GM10266 (cell line): Measurements from ENCODE around the gene RPGRIP1.
"Not testable (repeated sequence)": the region's sequence is repeated elsewhere in the genome, so short reads cannot be mapped to it uniquely, and the experiment has no call there.

Experiments used
- DNase-seq: peaks from one replicate; pipeline ENCODE4 v3.0.0; 2012; ENCODE audit errors: extremely low spot score
- TF ChIP-seq, protein P1 (sequence below): IDR thresholded peaks from 2 replicates; pipeline ENCODE4 v1.5.1; 2012; ENCODE audit warnings: mild to moderate bottlenecking, low read depth; ENCODE audit not compliant: control insufficient read depth, insufficient read depth; ENCODE audit errors: missing control alignments

Gene RPGRIP1

DNA sequence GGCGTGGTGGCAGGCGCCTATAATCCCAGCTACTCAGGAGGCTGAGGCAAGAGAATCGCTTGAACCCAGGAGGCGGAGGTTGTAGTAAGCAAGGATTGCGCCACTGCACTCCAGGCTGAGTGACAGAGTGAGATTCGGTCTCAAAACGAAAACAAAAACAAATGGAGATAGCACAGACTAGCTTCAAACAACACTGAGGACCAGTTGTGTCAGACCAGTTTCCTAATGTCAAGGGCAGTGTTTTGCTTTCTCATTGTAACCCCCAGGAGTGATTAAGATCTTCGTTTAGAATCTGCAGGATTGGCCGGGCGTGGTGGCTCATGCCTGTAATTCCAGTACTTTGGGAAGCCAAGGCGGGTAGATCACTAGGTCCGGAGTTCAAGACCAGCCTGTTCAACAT is 18.5 kb downstream of the RPGRIP1 start:
- TF ChIP-seq, protein P1, sequence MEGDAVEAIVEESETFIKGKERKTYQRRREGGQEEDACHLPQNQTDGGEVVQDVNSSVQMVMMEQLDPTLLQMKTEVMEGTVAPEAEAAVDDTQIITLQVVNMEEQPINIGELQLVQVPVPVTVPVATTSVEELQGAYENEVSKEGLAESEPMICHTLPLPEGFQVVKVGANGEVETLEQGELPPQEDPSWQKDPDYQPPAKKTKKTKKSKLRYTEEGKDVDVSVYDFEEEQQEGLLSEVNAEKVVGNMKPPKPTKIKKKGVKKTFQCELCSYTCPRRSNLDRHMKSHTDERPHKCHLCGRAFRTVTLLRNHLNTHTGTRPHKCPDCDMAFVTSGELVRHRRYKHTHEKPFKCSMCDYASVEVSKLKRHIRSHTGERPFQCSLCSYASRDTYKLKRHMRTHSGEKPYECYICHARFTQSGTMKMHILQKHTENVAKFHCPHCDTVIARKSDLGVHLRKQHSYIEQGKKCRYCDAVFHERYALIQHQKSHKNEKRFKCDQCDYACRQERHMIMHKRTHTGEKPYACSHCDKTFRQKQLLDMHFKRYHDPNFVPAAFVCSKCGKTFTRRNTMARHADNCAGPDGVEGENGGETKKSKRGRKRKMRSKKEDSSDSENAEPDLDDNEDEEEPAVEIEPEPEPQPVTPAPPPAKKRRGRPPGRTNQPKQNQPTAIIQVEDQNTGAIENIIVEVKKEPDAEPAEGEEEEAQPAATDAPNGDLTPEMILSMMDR = no peak
- DNase-seq = no peak

DNA sequence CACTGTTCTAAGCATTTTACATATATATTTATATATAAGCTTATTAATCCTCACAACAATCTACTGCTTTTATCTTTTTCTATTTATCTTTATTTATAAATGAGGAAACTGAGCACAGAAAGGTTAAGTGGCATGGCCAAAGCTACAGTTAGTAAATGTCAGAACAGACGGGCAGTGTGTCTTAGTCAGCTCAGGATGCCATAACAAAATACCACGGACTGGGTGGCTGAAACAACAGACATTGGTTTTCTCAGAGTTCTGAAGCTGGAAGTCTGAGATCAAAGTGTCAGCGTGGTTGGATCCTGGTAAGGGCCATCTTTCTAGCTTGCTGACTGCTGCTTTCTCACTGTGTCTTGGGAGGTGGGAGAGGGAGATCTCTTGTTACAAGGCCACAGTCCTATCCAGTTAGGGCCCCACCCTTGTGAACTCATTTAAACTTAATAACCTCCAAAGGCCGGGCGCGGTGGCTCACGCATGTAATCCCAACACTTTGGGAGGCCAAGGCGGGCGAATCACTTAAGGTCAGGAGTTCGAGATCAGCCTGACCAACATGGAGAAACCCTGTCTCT is 19.8 kb downstream of the RPGRIP1 start:
- TF ChIP-seq, protein P1 = no peak
- no peak for DNase-seq

DNA sequence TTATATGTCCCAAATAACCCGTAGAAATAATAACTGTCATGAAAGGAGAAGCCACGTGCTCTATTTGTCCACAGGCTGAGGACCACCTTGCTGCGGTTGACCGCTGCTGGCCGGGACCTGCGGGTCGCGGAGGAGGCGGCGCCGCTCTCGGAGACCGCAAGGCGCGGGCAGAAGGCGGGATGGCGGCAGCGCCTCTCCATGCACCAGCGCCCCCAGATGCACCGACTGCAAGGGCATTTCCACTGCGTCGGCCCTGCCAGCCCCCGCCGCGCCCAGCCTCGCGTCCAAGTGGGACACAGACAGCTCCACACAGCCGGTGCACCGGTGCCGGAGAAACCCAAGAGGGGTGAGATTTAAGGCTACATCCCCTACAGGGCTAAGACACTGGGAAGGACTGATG is 21.0 kb downstream of the RPGRIP1 start:
- DNase-seq = no peak

DNA sequence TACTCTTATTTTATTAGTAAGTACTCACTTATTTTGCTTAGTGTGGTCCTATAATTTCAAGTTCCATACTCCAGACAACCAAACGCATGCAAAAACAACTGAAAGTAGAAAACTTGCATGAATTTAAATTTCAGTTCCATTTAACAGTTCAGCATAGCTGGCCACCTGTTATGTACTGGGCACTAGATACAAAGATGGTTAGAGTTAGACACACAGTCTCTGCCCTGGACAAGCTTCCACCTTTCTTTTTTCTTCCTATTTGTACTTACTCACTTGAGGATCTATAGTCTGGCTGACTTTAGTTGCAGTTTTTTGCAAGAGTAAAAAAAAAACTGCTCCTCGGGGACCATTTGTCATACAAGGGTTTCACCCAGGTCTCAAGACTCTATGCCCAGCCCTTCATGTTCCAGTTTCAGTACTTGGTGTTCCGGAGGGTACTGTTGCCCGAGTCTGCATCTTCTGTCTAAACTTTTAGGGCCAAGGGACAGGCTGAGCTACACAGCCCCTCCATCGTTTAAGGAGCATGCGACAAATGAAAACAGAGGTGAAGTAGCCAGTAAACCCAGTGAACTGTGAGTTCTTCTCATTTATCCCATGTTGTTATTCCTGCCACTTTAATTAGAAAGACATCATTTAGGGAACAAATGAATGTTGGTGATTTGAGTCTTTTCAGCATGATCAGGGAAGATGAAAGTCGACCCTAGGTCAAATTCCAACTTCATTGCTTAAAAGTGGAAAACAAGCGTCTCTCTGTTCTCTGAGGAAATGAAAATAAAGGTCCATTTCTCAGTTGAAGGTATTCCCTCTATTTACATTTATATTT is 22.3 kb downstream of the RPGRIP1 start:
- DNase-seq = no peak
- TF ChIP-seq, protein P1 = no peak

More for the DNA sequence above, 21.0 kb downstream of the RPGRIP1 start:
- TF ChIP-seq, protein P1 = no peak

DNA sequence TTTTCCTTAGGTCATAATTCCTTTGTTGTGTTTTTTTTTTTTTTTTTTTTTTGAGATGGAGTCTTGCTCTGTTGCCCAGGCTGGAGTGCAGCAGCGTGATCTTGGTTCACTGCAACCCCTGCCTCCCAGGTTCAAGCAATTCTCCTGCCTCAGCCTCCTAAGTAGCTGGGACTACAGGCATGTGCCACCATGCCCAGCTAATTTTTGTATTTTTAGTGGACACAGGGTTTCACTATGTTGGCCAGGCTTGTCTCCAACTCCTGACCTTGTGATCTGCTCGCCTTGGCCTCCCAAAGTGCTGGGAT is 22.9 kb downstream of the RPGRIP1 start:
- DNase-seq = not testable (repeated sequence)

DNA sequence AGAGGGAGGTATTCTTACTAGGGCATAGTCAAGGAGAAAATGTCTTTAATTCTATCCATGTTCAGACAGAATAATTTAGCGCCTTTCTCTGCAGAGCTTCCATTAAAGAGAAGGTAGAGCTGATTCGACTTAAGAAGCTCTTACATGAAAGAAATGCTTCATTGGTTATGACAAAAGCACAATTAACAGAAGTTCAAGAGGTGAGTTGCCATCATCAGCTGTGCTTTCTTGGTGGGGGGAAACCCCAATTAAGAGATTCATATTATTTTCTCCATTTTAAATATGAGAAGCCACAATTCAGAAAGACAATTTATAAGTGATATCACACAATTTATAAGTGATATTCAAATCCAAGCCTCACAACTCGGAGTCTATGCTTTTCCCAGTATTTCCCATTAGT is 27.8 kb downstream of the RPGRIP1 start:
- no peak for DNase-seq
- TF ChIP-seq, protein P1 = no peak

DNA sequence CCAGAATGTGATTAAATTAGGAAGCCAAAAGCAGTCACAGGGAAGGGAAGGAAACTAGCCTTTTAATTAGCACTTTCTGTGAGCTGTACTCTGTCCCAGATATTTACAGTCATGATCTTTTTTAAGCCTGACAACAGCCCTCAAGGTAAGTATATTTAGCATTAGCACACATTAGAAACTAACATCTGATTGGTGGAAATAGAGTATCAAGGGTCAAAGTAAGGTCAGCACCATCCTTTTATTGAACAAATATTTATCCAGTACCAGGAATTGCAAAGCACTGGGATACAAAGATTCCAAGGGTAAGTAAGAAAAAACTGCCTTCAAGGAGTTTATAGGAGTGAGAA is 28.2 kb downstream of the RPGRIP1 start:
- TF ChIP-seq, protein P1 = no peak
- peak; percentile 49 for DNase-seq
